GM12864 (cell line): ENCODE data around the gene CAP1.

ENCODE experiments used
- DNase-seq: peaks from one replicate; pipeline ENCODE4 v3.0.0-alpha.2; 2011; ENCODE audit warnings: low read depth
- H3K4me3 ChIP-seq: 2 replicates; pipeline ENCODE4 v1.5.1; 2011; ENCODE audit warnings: mild to moderate bottlenecking, low read depth, low read length, control low read depth
- TF ChIP-seq, protein P1 (sequence below): IDR thresholded peaks from 2 replicates; pipeline ENCODE4 v1.5.1; 2011; ENCODE audit warnings: low read depth, mild to moderate bottlenecking, moderate library complexity, low read length, control low read depth, inconsistent platforms; ENCODE audit errors: missing control alignments

CAP1 gene, protein sequence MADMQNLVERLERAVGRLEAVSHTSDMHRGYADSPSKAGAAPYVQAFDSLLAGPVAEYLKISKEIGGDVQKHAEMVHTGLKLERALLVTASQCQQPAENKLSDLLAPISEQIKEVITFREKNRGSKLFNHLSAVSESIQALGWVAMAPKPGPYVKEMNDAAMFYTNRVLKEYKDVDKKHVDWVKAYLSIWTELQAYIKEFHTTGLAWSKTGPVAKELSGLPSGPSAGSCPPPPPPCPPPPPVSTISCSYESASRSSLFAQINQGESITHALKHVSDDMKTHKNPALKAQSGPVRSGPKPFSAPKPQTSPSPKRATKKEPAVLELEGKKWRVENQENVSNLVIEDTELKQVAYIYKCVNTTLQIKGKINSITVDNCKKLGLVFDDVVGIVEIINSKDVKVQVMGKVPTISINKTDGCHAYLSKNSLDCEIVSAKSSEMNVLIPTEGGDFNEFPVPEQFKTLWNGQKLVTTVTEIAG

DNA sequence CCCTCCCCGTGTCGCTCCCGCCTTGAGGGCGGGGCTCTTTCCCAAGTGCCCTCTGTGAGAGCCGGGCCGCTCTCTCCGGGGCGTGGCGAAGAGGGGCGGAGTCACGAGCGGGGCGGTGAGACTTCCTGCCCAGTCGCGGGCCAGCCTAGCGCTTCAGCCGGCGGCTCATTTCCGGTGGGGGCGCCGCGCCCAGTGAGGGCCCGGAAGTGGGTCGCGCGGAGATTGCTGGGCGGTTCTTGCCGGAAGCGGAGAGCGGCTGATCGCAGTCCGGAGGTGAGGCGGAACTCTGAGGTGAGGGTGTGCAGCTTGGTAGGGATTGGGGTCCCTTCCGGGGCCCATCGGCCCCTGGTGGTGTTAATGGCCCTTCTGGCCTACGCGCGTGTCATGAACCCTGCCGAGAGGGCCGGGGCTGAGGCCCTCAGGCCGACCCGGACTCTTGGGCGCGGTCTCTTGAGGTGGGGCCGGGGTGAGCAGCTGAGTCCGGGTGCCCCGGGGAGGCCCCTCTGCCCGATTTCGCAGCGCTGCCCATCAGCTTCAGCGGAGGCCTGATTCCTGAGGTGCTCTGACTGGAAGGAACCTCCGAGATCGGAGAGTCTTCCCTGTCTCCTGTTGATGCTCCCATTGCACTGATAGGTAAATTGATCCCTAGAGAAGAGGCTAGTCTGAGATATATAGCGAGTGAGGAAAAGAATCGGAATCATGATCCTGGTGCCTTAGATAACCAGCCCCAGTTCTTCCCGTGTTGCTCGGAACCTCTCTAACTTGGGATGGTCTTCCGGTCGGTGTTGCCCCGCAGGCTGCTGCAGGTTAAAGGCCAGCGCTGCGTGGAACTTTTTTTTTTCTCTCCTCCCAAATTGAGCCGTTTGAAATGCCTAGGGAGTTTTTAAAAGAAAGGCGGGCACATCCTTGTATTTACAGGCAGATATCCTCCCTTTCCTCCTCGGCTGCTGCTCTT, at the start of gene CAP1:
CAP1 (plus strand) TSS at position 219 of the 955 bp plus-strand sequence. CDS start 18,618 bp downstream, outside the sequence.
- TF ChIP-seq, protein P1, sequence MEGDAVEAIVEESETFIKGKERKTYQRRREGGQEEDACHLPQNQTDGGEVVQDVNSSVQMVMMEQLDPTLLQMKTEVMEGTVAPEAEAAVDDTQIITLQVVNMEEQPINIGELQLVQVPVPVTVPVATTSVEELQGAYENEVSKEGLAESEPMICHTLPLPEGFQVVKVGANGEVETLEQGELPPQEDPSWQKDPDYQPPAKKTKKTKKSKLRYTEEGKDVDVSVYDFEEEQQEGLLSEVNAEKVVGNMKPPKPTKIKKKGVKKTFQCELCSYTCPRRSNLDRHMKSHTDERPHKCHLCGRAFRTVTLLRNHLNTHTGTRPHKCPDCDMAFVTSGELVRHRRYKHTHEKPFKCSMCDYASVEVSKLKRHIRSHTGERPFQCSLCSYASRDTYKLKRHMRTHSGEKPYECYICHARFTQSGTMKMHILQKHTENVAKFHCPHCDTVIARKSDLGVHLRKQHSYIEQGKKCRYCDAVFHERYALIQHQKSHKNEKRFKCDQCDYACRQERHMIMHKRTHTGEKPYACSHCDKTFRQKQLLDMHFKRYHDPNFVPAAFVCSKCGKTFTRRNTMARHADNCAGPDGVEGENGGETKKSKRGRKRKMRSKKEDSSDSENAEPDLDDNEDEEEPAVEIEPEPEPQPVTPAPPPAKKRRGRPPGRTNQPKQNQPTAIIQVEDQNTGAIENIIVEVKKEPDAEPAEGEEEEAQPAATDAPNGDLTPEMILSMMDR = no peak
- peak; percentile 93 for DNase-seq

DNA sequence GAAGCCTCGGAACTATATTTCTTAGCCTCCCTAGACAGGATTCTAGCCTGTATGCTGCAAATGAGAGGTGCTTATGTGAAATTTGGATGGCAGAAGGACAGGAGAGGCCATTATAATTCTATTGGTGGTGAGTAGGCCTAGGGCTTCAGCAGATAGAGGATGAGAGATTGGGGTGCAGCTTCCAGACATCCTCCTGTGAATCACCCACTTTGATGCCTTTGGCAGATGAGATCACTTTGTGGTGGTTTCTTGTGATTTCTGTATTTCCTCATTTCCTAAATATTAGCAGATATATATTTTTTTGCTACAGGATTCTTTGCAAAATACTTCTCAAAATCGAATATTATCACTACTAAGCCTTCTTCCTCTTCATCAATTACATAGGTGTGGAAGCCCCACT, 48.3 kb upstream of the CAP1 start:
- H3K4me3 ChIP-seq = no peak overlapping the region
- no peak for DNase-seq
- TF ChIP-seq, protein P1 = no peak

More for the DNA sequence above, at the start of gene CAP1:
- H3K4me3 ChIP-seq = peak within 1 kb of the TSS; percentile 72

DNA sequence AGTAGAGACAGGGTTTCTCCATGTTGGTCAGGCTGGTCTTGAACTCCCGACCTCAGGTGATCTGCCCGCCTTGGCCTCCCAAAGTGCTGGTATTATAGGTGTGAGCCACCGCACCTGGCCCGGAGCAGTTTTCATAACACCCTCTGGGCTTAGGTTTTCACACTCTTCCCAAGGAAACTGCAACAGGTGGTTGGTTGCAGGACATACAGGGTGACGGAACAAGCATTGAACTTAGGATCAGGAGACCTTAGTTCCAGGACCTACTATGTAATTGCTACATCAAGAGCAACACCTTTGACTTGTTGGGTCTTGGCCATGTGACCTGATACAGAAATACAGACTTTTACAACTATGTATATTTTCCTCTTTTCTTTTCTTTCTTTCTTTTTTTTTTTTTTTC, 47.6 kb upstream of the CAP1 start:
- H3K4me3 ChIP-seq = no peak overlapping the region
- TF ChIP-seq, protein P1 = no peak
- DNase-seq = no peak

DNA sequence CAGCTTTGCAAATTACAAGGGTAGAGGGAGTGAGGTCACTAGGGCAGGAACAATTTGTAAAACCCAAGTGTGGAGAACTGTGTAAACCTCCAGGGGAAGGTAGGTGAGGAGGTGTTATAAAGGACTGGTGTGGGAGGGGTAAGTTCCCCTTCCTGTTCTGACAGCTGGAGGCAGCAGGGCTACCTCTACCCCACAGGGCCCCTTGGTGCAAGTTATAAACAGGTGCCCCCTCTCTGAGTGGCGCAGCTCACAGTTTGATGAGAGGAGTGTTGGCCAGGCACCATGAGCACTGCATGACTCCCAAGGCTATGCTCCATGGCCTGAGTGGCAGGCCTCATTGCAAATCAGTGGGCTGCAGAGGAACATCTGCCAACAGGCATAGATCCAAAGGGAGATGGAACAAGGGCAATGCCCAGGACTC, 44.5 kb upstream of the CAP1 start:
- no peak overlapping the region for H3K4me3 ChIP-seq
- peak; percentile 68 for DNase-seq
- TF ChIP-seq, protein P1 = no peak

DNA sequence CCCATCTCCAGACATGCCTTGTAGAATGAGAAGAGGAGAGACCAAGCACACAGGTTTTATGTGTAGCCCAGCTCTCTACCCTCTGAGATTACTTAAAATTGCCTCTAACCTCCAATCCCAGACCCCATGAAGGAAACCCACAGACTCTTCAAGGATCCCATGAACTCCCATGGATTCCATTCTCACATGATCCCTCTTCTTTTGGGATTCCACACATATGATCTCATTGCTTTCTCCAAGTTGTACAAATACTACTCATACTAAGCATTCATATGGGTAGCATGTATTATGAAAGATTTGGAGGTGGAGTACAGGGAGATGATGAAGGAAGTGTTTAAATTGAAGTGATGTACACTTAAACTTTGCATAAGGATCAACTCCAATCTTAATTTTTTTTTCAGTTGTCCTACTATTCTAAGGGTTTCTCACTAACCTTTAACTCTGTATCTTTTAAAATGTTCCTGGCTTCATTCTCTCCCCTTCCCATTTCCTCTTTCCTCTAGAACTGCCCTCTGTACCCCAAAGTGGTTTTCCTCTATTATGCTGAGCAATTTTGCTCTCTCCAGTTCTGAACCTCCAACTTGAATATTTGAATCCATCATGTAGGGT, 44.0 kb upstream of the CAP1 start:
- TF ChIP-seq, protein P1 = no peak
- DNase-seq = no peak
- no peak overlapping the region for H3K4me3 ChIP-seq

DNA sequence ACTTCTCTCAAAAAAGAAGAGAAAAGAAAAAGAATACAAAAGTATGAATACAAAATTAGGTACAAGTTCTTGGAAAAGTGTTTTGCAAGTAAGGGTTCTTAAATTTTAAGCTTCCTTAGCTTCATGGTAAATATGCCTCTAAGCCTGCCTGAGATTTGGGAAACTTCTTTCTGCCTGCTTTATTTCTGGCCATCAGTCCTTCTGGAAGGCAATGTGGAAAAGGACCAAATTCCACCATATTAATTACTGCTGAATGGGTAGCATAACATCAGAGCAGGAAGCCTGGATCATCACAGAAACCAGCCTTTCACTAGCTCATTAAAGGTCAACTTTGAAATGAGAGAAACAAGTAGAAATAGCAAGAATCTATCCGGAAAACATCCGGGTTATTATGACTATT, 39.1 kb upstream of the CAP1 start:
- H3K4me3 ChIP-seq = no peak overlapping the region
- TF ChIP-seq, protein P1 = no peak
- DNase-seq = no peak
